ENCODE results near the gene TRAT1.

GRCh38 chr3:108863799-108864135, 41.2 kb downstream of the TRAT1 start:
- TF ChIP-seq CTCF (IDR thresholded peaks at IDR 0.05) (no peak), POLR2A (IDR thresholded peaks at IDR 0.05) (no peak)

Data from body of pancreas (tissue), 4 donors.